K562 treated with DMSO at 1 percent for 12 hours (cell line): Measurements from ENCODE around the gene GAN. TPM values are rescaled to one million over a fixed set of nuclear protein-coding genes. Genes with fewer than 3 reads are reported as not detected.

Source experiments
- total RNA-seq: library from RNA; unstranded; fragments of 300-600 nt; gene quantifications from 2 replicates; pipeline ENCODE4 v1.2.3, GENCODE V29; 2022; ENCODE audit not compliant: insufficient read depth

Gene GAN
- total RNA-seq: 1.2 and 3.7 TPM in 2 replicates

GRCh38 chr16:81314603-81315270, at the start of gene GAN:
TSS of gene GAN (plus strand) at chr16:81314962. CDS start at chr16:81315114, 152 bp downstream.

Other genes with a start within 250 kb of the GAN start
- gene C16orf46, start 237.7 kb upstream of the GAN start, total RNA-seq: 1.5 TPM in 1 of 2 replicates, not detected in the other
- gene GCSH, start 218.6 kb upstream of the GAN start, total RNA-seq: 21.8 and 28.1 TPM in 2 replicates
- not detected in 2 replicates for gene BCO1, start 76.3 kb upstream of the GAN start, total RNA-seq
- 17.9 and 68.5 TPM in 2 replicates for gene CMIP, start 129.8 kb downstream of the GAN start, total RNA-seq